GM12891 (cell line): ENCODE measurements around the gene HOXA6.

Experiments
- PAX5 ChIP-seq: IDR thresholded peaks from 2 replicates; pipeline ENCODE4 v1.6.1; 2011; ENCODE audit warnings: low read length, moderate library complexity, mild to moderate bottlenecking; ENCODE audit not compliant: insufficient read depth, severe bottlenecking
- POLR2A ChIP-seq: IDR thresholded peaks from 2 replicates; pipeline ENCODE4 v1.6.1; 2011; ENCODE audit warnings: low read depth, low read length, control low read depth
- POLR2AphosphoS5 ChIP-seq: IDR thresholded peaks from 2 replicates; pipeline ENCODE4 v1.6.1; 2011; ENCODE audit warnings: low read depth, low read length, control low read depth
- POU2F2 ChIP-seq: IDR thresholded peaks from 2 replicates; pipeline ENCODE4 v1.6.1; 2011; ENCODE audit warnings: low read depth, mild to moderate bottlenecking, control low read depth, low read length, moderate library complexity
- SPI1 ChIP-seq: IDR thresholded peaks from 2 replicates; pipeline ENCODE4 v1.6.1; 2011; ENCODE audit warnings: low read depth, low read length, control low read depth
- TAF1 ChIP-seq: IDR thresholded peaks from 2 replicates; pipeline ENCODE4 v1.6.1; 2011; ENCODE audit warnings: low read depth, low read length, control low read depth

DNA sequence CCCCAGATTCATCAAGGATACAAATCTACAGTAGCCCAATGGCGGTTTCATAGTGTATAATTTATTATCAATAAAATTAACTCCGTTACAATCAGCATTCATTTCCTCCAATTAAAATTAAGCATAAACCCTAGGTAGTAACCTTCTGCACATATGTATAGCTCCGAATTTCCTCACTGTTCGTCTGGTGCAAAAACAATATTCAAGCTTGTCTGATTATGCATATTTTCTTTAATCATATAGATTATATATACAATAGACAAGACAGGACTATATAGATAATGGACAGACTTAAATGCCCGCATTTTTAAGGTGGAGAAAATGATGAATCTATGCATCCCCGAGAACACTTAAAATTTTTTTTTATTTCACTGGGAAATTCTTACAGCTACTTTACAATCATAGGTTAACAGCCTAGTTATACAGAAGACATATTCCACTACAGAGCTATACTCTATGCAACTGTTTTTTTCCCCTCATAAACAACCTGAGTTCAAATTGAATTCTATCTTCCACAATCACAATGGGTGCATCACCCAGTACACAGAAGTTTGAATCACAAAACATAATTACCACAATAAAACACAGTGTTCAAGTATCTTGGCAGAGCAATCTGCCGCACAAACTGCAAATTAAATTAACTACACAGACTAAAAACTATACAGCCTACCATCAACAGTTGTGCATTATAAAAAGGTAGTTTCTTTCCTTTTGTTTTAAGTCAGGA, 15.2 kb upstream of the HOXA6 start:
- no peak for TF ChIP-seq POLR2AphosphoS5
- no peak for TF ChIP-seq TAF1
- no peak for TF ChIP-seq POLR2A
- no peak for TF ChIP-seq POU2F2
- TF ChIP-seq PAX5 = no peak
- TF ChIP-seq SPI1 = no peak
